Activated CD4-positive, alpha-beta T cell treated with anti-CD3 and anti-CD28 coated beads for 24 hours (primary cell): Measurements from ENCODE around the gene FTCD.
"Not testable (repeated sequence)": the region's sequence is repeated elsewhere in the genome, so short reads cannot be mapped to it uniquely, and the experiment has no call there.

Experiments
- DNase-seq, 2 donors: peaks; one replicate each; pipeline ENCODE4 v3.0.0-alpha.2; 2020; ENCODE audit warnings: low read depth in 2 of 2

FTCD gene

GRCh38 chr21:46140352-46141003, 14.9 kb downstream of the FTCD start:
- DNase-seq, result not testable (repeated sequence)

DNA sequence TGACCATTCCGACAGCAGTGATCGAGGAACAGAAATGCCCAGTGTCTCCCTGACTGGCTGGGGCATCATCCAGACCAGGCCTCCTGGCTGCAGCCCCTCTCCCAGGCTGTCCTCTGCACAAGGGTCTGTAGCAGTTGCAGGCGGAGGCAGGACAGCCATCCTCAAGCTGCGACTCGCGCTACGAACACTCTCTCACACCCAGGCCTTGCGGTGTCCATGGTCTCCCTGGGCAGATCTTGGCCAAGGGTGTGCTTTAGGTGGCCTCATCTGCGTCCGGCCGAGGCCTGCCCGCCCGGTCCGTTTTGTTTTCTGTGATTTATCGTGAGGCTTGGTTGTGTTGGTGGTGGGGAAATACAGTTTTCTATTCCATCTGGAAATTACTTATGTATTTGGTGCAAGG, 15.7 kb downstream of the FTCD start:
- DNase-seq, result no peak

GRCh38 chr21:46138383-46138970, 16.9 kb downstream of the FTCD start:
- no peak for DNase-seq

DNA sequence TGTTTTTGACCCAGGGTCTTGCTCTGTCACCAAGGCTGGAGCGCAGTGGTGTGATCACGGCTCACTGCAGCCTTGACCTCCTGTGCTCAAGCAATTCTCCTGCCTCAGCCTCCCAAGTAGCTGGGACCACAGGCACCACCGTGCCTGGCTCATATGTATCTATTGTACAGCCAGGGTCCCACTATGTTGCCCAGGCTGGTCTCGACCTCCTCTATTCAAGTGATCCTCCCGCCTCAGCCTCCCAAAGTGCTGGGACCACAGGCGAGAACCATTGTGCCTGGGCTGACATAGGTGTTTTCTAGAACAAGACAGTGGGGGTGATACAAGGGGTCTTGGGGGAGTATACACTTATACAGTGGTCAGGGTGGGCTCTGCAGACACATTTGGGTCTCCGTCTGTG, 17.5 kb downstream of the FTCD start:
- DNase-seq, result no peak

- no peak for DNase-seq
These were observed 18.5 kb downstream of the FTCD start for GRCh38 chr21:46136739-46137349.

DNA sequence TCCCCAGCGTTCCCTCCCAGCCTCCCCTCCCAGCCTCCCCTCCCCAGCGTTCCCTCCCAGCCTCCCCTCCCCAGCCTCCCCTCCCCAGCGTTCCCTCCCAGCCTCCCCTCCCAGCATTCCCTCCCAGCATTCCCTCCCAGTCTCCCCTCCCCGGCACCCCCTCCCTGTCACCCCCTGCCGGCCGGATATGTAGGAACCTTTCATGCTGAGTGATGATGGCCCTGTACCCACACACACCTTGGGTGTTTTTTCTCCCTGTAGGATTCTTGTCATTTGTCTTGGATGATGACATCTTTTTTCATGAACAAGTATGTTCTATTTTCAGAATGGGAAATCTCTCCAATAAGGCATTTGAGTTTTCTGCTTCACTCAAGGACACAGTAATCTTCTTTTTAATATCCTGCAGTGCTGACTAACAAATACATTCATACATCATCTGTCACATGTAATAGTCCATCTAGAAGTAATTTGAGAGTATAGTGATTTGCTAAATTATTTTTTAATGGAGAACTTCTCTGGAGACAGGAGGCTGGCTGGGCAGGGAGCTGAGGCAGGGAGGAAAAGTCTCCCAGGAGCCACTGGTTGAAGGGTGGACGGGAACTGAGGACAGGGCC, 19.5 kb downstream of the FTCD start:
- no peak for DNase-seq

DNA sequence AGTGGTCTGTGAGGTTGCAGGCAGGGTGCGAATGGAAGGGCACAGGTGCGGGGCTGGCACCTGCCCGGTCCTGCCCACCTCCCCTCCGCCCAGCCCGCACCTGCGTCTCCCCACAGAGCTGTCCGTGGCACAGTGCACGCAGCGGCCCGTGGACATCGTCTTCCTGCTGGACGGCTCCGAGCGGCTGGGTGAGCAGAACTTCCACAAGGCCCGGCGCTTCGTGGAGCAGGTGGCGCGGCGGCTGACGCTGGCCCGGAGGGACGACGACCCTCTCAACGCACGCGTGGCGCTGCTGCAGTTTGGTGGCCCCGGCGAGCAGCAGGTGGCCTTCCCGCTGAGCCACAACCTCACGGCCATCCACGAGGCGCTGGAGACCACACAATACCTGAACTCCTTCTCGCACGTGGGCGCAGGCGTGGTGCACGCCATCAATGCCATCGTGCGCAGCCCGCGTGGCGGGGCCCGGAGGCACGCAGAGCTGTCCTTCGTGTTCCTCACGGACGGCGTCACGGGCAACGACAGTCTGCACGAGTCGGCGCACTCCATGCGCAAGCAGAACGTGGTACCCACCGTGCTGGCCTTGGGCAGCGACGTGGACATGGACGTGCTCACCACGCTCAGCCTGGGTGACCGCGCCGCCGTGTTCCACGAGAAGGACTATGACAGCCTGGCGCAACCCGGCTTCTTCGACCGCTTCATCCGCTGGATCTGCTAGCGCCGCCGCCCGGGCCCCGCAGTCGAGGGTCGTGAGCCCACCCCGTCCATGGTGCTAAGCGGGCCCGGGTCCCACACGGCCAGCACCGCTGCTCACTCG, 23.3 kb downstream of the FTCD start:
- no peak for DNase-seq

DNA sequence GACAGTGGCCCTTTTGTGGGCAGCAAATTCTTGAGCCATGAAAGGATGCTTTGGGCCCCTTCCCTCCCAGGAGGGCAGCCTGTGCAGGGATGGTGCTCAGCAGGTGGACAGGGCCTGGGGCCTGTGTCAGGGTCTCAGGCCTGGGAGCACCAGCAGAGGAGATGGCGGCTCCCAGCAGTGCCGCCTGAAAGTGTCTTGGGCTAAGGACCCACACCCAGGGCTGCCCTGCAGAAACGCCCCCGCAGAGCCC, 23.9 kb downstream of the FTCD start:
- DNase-seq, result no peak

GRCh38 chr21:46130831-46131587, 24.4 kb downstream of the FTCD start:
- no peak for DNase-seq

- DNase-seq, result no peak
These were observed 25.3 kb downstream of the FTCD start for GRCh38 chr21:46129846-46130651.

DNA sequence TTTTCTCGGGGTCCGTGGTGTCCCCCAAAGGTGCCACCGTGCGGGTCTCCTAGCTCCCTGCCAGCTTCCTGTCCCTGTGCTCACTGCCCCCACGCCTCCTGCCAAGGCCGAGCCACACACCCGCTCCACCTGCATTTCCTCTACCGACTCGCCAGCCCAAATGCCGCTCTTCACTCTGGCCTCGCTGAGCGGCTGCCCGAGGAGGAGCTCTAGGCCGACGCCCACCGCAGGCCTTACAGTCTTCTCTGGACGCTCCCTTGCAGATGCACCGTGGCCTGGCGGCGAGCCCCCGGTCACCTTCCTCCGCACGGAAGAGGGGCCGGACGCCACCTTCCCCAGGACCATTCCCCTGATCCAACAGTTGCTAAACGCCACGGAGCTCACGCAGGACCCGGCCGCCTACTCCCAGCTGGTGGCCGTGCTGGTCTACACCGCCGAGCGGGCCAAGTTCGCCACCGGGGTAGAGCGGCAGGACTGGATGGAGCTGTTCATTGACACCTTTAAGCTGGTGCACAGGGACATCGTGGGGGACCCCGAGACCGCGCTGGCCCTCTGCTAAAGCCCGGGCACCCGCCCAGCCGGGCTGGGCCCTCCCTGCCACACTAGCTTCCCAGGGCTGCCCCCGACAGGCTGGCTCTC, 26.3 kb downstream of the FTCD start:
- DNase-seq, result no peak

GRCh38 chr21:46128106-46128932, 27.1 kb downstream of the FTCD start:
- DNase-seq, result no peak

GRCh38 chr21:46127239-46128105, 27.9 kb downstream of the FTCD start:
- DNase-seq, result no peak

- DNase-seq, result no peak
These were observed 28.8 kb downstream of the FTCD start for GRCh38 chr21:46126309-46127238.

- DNase-seq, result no peak
These were observed 29.5 kb downstream of the FTCD start for GRCh38 chr21:46125846-46126301.

- no peak for DNase-seq
These were observed 30.2 kb downstream of the FTCD start for GRCh38 chr21:46124926-46125845.
